CD4-positive, alpha-beta T cell treated with Interleukin-10 for 1 hour (primary cell): ENCODE measurements around the gene SETD2.
A peak's percentile ranks its signal among the peaks of the same experiment; 100 is the strongest.

Source experiments
- DNase-seq: peaks from one replicate; pipeline ENCODE4 v3.0.0-alpha.2; 2020

Gene SETD2

GRCh38 chr3:47006145-47006651 lies 157.7 kb downstream of the SETD2 start:
- DNase-seq: no peak

- no peak for DNase-seq
Observed at GRCh38 chr3:47005212-47006144, 158.4 kb downstream of the SETD2 start.

GRCh38 chr3:47004369-47005211 lies 159.3 kb downstream of the SETD2 start:
- DNase-seq: no peak

GRCh38 chr3:47003461-47004368 lies 160.2 kb downstream of the SETD2 start:
- no peak for DNase-seq

DNA sequence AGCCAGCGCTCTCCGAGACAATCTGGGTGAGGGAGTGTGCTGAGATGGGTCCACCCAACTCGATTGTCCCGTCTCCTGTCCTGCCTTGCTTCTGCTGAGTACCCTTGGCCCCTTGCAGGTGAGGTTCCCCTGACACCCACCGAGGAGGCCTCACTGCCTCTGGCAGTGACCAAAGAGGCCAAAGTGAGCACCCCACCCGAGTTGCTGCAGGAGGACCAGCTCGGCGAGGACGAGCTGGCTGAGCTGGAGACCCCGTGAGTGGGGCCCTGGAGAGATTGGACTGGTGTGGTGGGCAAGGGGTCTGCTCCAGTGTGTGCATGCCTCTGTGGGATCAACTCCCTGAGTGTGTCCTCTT lies 160.9 kb downstream of the SETD2 start:
- no peak for DNase-seq

DNA sequence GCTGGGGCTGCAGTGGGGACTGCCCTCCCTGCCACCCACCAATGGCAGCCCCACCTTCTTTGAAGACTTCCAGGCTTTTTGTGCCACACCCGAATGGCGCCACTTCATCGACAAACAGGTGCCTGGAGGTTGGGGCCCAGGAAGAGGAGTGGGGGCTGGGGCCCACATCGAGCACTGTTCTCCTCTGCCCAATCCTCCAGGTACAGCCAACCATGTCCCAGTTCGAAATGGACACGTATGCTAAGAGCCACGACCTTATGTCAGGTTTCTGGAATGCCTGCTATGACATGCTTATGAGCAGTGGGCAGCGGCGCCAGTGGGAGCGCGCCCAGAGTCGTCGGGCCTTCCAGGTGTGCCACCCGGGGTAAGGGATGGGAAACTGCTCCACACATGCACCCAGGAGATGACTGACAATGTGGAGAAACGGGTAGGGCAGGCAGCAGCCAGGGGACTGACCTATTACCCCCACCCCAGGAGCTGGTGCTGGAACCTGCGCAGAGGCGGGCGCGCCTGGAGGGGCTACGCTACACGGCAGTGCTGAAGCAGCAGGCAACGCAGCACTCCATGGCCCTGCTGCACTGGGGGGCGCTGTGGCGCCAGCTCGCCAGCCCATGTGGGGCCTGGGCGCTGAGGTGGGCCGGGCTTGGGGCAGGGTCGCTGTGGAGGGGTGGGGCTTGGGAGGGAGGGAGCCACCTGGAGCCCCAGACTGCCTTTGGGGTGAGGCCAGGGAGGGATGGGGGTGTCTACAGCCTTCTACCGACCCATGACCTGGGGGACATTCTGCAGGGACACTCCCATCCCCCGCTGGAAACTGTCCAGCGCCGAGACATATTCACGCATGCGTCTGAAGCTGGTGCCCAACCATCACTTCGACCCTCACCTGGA lies 161.5 kb downstream of the SETD2 start:
- no peak for DNase-seq

DNA sequence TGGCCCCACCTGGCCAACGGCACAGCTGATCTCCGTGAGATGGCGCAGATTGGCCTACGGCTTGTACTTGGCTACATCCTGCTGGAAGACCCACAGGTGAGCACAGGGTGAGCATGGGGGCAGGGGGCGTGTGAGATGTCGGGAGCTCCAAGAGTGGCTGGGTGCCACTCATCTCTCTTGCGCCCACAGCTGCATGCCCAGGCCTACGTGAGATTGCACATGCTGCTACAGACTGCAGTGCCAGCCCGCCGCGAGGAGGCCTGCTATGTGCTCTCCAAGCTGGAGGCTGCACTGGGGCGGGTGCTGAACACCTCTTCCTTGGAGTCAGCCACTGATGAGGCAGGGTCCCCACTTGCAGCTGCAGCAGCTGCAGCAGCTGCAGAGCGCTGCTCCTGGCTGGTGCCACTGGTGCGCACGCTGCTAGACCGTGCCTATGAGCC lies 162.2 kb downstream of the SETD2 start:
- no peak for DNase-seq

DNA sequence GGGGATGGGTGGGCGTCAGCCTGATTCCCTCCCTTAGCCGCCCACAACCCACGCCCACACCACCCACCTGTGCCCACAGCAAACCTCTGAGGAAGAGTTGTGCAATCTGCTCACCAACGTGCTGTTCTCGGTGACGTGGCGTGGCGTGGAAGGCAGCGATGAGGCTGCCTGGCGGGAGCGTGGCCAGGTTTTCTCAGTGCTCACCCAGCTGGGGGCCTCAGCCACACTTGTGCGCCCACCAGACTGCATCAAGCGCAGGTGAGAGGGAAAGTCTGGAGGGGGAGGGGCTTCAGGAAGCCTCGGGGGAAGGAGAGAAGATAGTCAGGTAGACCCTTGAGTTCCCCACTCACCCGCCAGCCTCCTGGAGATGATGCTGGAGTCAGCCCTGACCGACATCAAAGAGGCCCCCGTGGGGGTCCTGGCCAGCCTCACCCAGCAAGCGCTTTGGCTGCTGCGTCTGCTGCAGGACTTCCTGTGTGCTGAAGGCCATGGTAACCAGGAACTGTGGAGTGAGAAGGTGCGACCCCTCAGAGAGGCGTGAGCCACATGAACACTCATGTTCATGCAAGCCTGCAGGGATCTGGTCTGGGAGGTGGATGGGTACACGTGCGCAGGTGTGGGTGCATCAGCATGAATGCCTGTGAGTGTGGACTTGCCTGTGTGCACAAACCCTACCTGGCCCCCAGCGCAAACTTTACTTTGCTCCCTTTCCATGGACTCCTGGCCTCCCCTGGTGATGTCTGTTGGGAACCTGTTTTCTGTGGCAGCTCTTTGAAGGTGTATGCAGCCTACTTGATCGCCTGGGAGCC lies 162.8 kb downstream of the SETD2 start:
- DNase-seq: no peak

- DNase-seq: no peak
Observed at GRCh38 chr3:47000198-47000815, 163.6 kb downstream of the SETD2 start.

DNA sequence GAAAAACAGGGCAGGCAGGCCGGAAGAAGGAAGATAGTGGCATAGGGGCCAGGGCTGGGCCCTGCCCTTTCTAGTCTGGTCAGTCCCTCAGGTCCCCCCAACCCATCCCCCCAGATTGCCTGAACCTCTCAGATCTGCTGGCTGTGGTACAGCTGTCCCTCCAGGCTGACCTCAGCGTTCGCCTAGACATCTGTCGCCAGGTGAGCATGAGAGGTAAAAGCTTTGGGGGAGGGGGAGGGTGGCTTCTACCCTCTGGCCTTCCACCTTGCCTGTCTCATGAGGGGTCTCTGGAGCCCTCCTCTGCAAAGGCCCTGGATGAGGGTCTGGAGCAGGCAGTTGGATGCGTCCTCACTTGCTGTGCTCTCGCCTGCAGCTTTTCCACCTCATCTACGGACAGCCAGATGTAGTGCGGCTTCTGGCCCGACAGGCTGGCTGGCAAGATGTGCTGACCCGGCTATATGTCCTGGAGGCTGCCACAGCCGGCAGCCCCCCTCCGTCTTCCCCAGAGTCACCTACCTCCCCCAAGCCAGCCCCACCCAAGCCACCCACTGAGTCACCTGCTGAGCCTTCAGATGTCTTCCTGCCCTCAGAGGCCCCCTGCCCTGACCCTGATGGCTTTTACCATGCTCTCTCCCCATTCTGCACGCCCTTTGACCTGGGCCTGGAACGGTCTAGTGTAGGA lies 164.3 kb downstream of the SETD2 start:
- no peak for DNase-seq

- no peak for DNase-seq
Observed at GRCh38 chr3:46998852-46999515, 164.9 kb downstream of the SETD2 start.

GRCh38 chr3:46998121-46998851 lies 165.6 kb downstream of the SETD2 start:
- DNase-seq: peak; percentile 77

DNA sequence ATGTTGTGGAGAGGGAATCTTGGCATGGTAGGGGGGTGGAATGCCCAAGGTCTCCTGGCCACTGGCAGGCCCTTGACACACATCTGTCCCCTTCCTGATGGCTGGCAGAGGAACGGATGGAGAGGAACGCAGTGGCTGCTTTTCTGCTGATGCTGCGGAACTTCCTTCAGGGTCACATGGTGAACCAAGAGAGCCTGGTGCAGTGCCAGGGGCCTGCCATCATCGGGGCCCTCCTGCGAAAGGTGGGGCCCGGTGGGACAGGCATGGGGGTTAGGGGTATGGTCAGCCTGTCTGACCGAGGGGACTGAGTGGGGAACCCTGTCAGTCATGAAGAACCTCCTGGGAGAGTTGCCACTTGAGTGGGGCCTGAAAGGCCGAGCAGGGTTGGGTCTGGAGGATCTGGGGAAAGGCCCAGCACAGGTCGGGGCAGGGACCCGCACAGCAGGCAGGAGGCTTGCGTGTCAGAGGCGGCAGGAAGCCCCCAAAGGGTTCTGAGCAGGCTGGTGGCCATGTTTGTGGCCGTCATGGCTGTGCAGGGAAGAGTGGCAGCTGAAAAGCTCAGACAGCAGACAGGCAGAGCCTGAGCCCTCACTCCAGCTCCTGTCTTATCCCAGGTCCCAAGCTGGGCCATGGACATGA lies 166.3 kb downstream of the SETD2 start:
- no peak for DNase-seq

GRCh38 chr3:46996689-46997452 lies 167.0 kb downstream of the SETD2 start:
- DNase-seq: no peak

- no peak for DNase-seq
Observed at GRCh38 chr3:46995901-46996562, 167.9 kb downstream of the SETD2 start.
